Activated T-cell treated with anti-CD3 and anti-CD28 coated beads, Interleukin-2, amount 50 U/mL, for 48 hours (primary cell): ENCODE data around the gene NUDT13.
"Not testable (repeated sequence)": the region's sequence is repeated elsewhere in the genome, so short reads cannot be mapped to it uniquely, and the experiment has no call there.

Experiments
- DNase-seq, 2 experiments: peaks; one replicate each; pipeline ENCODE4 v3.0.0-alpha.2; 2020

NUDT13 gene

GRCh38 chr10:73106301-73106700, 4.0 kb upstream of the NUDT13 start:
- DNase-seq: no peak

- DNase-seq: not testable (repeated sequence)
These were observed 1.0 kb upstream of the NUDT13 start for GRCh38 chr10:73109248-73109652.

- DNase-seq: not testable (repeated sequence)
These were observed 1.8 kb downstream of the NUDT13 start for GRCh38 chr10:73112032-73112431.

- DNase-seq: no peak
These were observed 3.3 kb downstream of the NUDT13 start for GRCh38 chr10:73113551-73113950.

GRCh38 chr10:73116017-73116416, 5.8 kb downstream of the NUDT13 start:
- DNase-seq: no peak

- no peak for DNase-seq
These were observed 7.9 kb downstream of the NUDT13 start for GRCh38 chr10:73117976-73118743.

GRCh38 chr10:73119457-73119856, 9.2 kb downstream of the NUDT13 start:
- no peak for DNase-seq

- DNase-seq: no peak
These were observed 9.7 kb downstream of the NUDT13 start for GRCh38 chr10:73119952-73120351.

- DNase-seq: no peak
These were observed 16.1 kb downstream of the NUDT13 start for GRCh38 chr10:73126343-73126742.

GRCh38 chr10:73131301-73131700, 21.0 kb downstream of the NUDT13 start:
- no peak for DNase-seq

GRCh38 chr10:73131913-73132686, 21.8 kb downstream of the NUDT13 start:
- no peak for DNase-seq

GRCh38 chr10:73134727-73135126, 24.5 kb downstream of the NUDT13 start:
- no peak for DNase-seq

- DNase-seq: no peak
These were observed 26.4 kb downstream of the NUDT13 start for GRCh38 chr10:73136627-73137026.

GRCh38 chr10:73139251-73139650, 29.0 kb downstream of the NUDT13 start:
- no peak for DNase-seq

- DNase-seq: no peak
These were observed 31.3 kb downstream of the NUDT13 start for GRCh38 chr10:73141603-73142002.

- not testable (repeated sequence) for DNase-seq
These were observed 40.6 kb downstream of the NUDT13 start for GRCh38 chr10:73150633-73151413.

GRCh38 chr10:73152009-73152408, 41.8 kb downstream of the NUDT13 start:
- no peak for DNase-seq

- no peak for DNase-seq
These were observed 45.8 kb downstream of the NUDT13 start for GRCh38 chr10:73156054-73156453.

GRCh38 chr10:73159038-73159648, 48.9 kb downstream of the NUDT13 start:
- DNase-seq: peak; percentile 54 to 64

- no peak for DNase-seq
These were observed 50.8 kb downstream of the NUDT13 start for GRCh38 chr10:73161079-73161478.

GRCh38 chr10:73161662-73162061, 51.4 kb downstream of the NUDT13 start:
- DNase-seq: no peak

- no peak for DNase-seq
These were observed 52.8 kb downstream of the NUDT13 start for GRCh38 chr10:73163096-73163495.

GRCh38 chr10:73166972-73167371, 56.7 kb downstream of the NUDT13 start:
- no peak for DNase-seq
